DND-41 (cell line): Measurements from ENCODE around the gene STN1.

ENCODE experiments used
- CTCF ChIP-seq: IDR thresholded peaks from 2 replicates; pipeline ENCODE4 v1.5.1; 2012; ENCODE audit warnings: borderline replicate concordance, low read length, moderate library complexity, mild to moderate bottlenecking; ENCODE audit not compliant: poor library complexity, severe bottlenecking; ENCODE audit errors: extremely low read depth
- EZH2 ChIP-seq: IDR thresholded peaks from 3 replicates; pipeline ENCODE4 v1.6.1; 2012; ENCODE audit warnings: borderline replicate concordance, low read depth, mild to moderate bottlenecking, moderate library complexity, low read length, inconsistent platforms; ENCODE audit not compliant: severe bottlenecking

- TF ChIP-seq CTCF (no peak), EZH2 (no peak)
Measured at GRCh38 chr10:103951183-103951582, 33.2 kb upstream of the STN1 start.
